B cell (primary cell): ENCODE data around the gene PATE4. TPM values are rescaled to one million over a fixed set of nuclear protein-coding genes. Genes with fewer than 3 reads are reported as not detected.

Source experiments
- ATAC-seq: fragments of 200-7000 bp; cut with Tn5 transposase; one replicate; pipeline ENCODE4 v1.10.0; 2021; ENCODE audit warnings: low read depth, mild to moderate bottlenecking, moderate number of reproducible peaks, moderate library complexity
- CTCF ChIA-PET: fragments of 350-600 bp; sonication (Branson Sonifier 250); formaldehyde crosslinking; loops from one replicate; lab custom pipeline; 2021; ENCODE audit warnings: antibody characterized with exemption, inconsistent platforms; lab: Charles Lee
- POLR2A ChIA-PET: fragments of 350-600 bp; sonication (Branson Sonifier 250); formaldehyde crosslinking; loops from one replicate; lab custom pipeline; 2021; ENCODE audit warnings: antibody characterized with exemption; lab: Charles Lee
- DNase-seq: peaks from one replicate; pipeline ENCODE4 v3.0.0; 2013
- H2AFZ ChIP-seq: 2 replicates; pipeline ENCODE4 v1.6.1; 2012; ENCODE audit warnings: mild to moderate bottlenecking, low read depth, low read length; ENCODE audit not compliant: insufficient read depth, poor library complexity, severe bottlenecking
- H3K27ac ChIP-seq, 2 donors: 1 replicate in 1 of 2; 2 replicates in 1 of 2; pipeline ENCODE4 v1.5.1; 2012 to 2013; ENCODE audit warnings: low read length in 2 of 2, mild to moderate bottlenecking in 2 of 2, moderate library complexity in 1 of 2
- H3K27me3 ChIP-seq, 4 experiments: fragments of 200-600 bp in 1 of 4; sonication (generic) in 1 of 4; replicated peaks in 1 of 4; 1 replicate in 2 of 4; 2 replicates in 2 of 4; pipeline versions ENCODE4 v1.6.1 to v1.7.0; 2013 to 2016; ENCODE audit warnings: low read length in 3 of 4, mild to moderate bottlenecking in 2 of 4, mixed read lengths in 1 of 4, moderate library complexity in 1 of 4; ENCODE audit not compliant: insufficient read depth in 4 of 4, control insufficient read depth in 3 of 4; ENCODE audit errors: control extremely low read depth in 1 of 4
- H3K36me3 ChIP-seq, 2 experiments: replicated peaks in 1 of 2; 1 replicate in 1 of 2; 2 replicates in 1 of 2; pipeline versions ENCODE4 v1.6.1 to v1.7.1; 2013; ENCODE audit warnings: low read length in 1 of 2; ENCODE audit not compliant: insufficient read depth in 2 of 2, control insufficient read depth in 1 of 2; ENCODE audit errors: control extremely low read depth in 1 of 2, extremely low read depth in 1 of 2
- H3K4me1 ChIP-seq, 2 donors: fragments of 200-600 bp in 1 of 2; sonication (generic) in 1 of 2; 1 replicate in 1 of 2; 2 replicates in 1 of 2; pipeline versions ENCODE4 v1.5.1 to v1.6.1; 2013 to 2017; ENCODE audit warnings: low read length in 2 of 2; ENCODE audit not compliant: control insufficient read depth in 2 of 2, insufficient read depth in 2 of 2
- H3K4me2 ChIP-seq: replicated peaks from 2 replicates; pipeline ENCODE3; 2012; ENCODE audit warnings: mild to moderate bottlenecking, low read depth, low read length; ENCODE audit not compliant: poor library complexity, severe bottlenecking
- H3K4me3 ChIP-seq, 5 experiments: fragments of 200-600 bp in 1 of 5; sonication (generic) in 1 of 5; 1 replicate in 3 of 5; 2 replicates in 2 of 5; pipeline versions ENCODE4 v1.5.1 to v1.7.0; 2011 to 2016; ENCODE audit warnings: low read length in 4 of 5, mild to moderate bottlenecking in 4 of 5, low read depth in 2 of 5, control low read depth in 1 of 5, moderate library complexity in 1 of 5; ENCODE audit not compliant: insufficient read depth in 1 of 5; ENCODE audit errors: control extremely low read depth in 1 of 5, extremely low read depth in 1 of 5
- H3K79me2 ChIP-seq: fragments of 200-600 bp; sonication (generic); one replicate; pipeline ENCODE4 v1.6.0; 2016; ENCODE audit warnings: low read length; ENCODE audit not compliant: control insufficient read depth, insufficient read depth
- H3K9ac ChIP-seq: fragments of 200-600 bp; sonication (generic); 2 replicates; pipeline ENCODE4 v1.6.1; 2017; ENCODE audit warnings: mild to moderate bottlenecking, low read length, moderate library complexity
- H3K9me3 ChIP-seq, 3 donors: one replicate each; pipeline versions ENCODE4 v1.6.1 to v1.7.1; 2013; ENCODE audit warnings: low read length in 2 of 3; ENCODE audit not compliant: control insufficient read depth in 2 of 3, insufficient read depth in 1 of 3; ENCODE audit errors: control extremely low read depth in 1 of 3
- H4K20me1 ChIP-seq: 2 replicates; pipeline ENCODE4 v1.6.0; 2012; ENCODE audit warnings: mild to moderate bottlenecking, low read length; ENCODE audit not compliant: insufficient read depth, control insufficient read depth, poor library complexity, severe bottlenecking
- H3K27ac Mint-ChIP-seq: one replicate; pipeline ENCODE4 v1.8.0; 2021; ENCODE audit warnings: mixed read lengths
- H3K27me3 Mint-ChIP-seq: one replicate; pipeline ENCODE4 v1.8.0; 2021; ENCODE audit warnings: mixed read lengths
- H3K4me1 Mint-ChIP-seq: one replicate; pipeline ENCODE4 v1.8.0; 2021; ENCODE audit warnings: mixed read lengths
- H3K4me3 Mint-ChIP-seq: one replicate; pipeline ENCODE4 v1.8.0; 2021; ENCODE audit warnings: mixed read lengths
- H3K9me3 Mint-ChIP-seq: one replicate; pipeline ENCODE4 v1.8.0; 2022; ENCODE audit warnings: mixed read lengths; ENCODE audit not compliant: insufficient read depth
- CTCF ChIP-seq: fragments of 200-600 bp; IDR thresholded peaks from one replicate; pipeline ENCODE4 v1.8.0; 2022; ENCODE audit warnings: antibody characterized with exemption, mild to moderate bottlenecking
- EZH2 ChIP-seq: IDR thresholded peaks from 2 replicates; pipeline ENCODE4 v1.6.1; 2012; ENCODE audit warnings: borderline replicate concordance, low read depth, mild to moderate bottlenecking, moderate library complexity, low read length; ENCODE audit not compliant: insufficient read depth, poor library complexity, severe bottlenecking
- WGBS: methylation state at CpG from one replicate; pipeline ENCODE4 v1.1.5; 2013; ENCODE audit warnings: missing lambda C conversion rate; ENCODE audit not compliant: insufficient coverage; 5-methylcytosine and 5-hydroxymethylcytosine counted together
- intact Hi-C: fragments of 100-400 bp; cut with micrococcal nuclease; formaldehyde crosslinking; loops from one replicate; pipeline ENCODE4 v1.10.0; 2022
- polyA plus RNA-seq: library from polyadenylated mRNA; depleted of rRNA; stranded (reverse); fragments of >200 nt; gene quantifications from 2 replicates; pipeline ENCODE4 v1.2.3, GENCODE V29; 2012
- total RNA-seq, 2 donors: library from RNA; stranded (reverse); fragments of 120-200 nt in 1 of 2; gene quantifications; 1 replicate in 1 of 2; 2 replicates in 1 of 2; pipeline versions ENCODE4 v1.2.3 to v1.2.4, GENCODE V29; 2013 to 2022

PATE4 gene
- total and polyA plus RNA-seq, 2 donors (not counting 1 experiment from before 2014, with no cell fraction given), result not detected

- TF ChIP-seq CTCF (no peak), EZH2 (no peak)
Measured at GRCh38 chr11:125787827-125788226, 45.3 kb upstream of the PATE4 start, which contains the start of gene PATE3. Gene PATE3, plus strand, starts transcription at chr11:125788127. Its CDS starts 25 bp downstream, at chr11:125788152.

GRCh38 chr11:125790825-125791224 lies 42.3 kb upstream of the PATE4 start:
- Histone ChIP-seq H3K4me3 (no peak overlapping the region), H3K79me2 (no peaks in the 10 kb centered on the region), H3K4me1 (no peaks in the 10 kb centered on the region), H3K27me3 (no peaks in the 10 kb centered on the region), H3K9ac (no peak overlapping the region), H3K4me2 (no peak overlapping the region), H3K27ac (no peak overlapping the region), H4K20me1 (no peaks in the 10 kb centered on the region), H3K36me3 (no peaks in the 10 kb centered on the region), H3K9me3 (peaks cover 0 to 4% (median 2%) of the 10 kb centered on the region in 3 donors), H2AFZ (no peak overlapping the region)
- Mint-ChIP-seq H3K9me3 (peaks cover 14% of the 10 kb centered on the region), H3K27me3 (peaks cover 4% of the 10 kb centered on the region), H3K4me1 (no peaks in the 10 kb centered on the region), H3K4me3 (no peak overlapping the region), H3K27ac (no peak overlapping the region)
- ChIA-PET CTCF (no interaction called here), POLR2A (no interaction called here)
- DNase-seq, result no peak
- no peak for TF ChIP-seq CTCF
- no peak for TF ChIP-seq EZH2
- intact Hi-C loops, result no loop called here
- no peak for ATAC-seq
- 91% methylated on average over 2 of the region's 4 CpGs for WGBS

More at GRCh38 chr11:125787827-125788226, 45.3 kb upstream of the PATE4 start, which contains the start of gene PATE3:
- H3K9me3 Mint-ChIP-seq, result no peaks in the 10 kb centered on the region
- Histone ChIP-seq H2AFZ (no peak within 1 kb of the TSS), H3K4me1 (no peaks in the 10 kb centered on the region), H3K9ac (no peak within 1 kb of the TSS), H3K36me3 (no peaks in the 10 kb centered on the region), H3K27me3 (no peaks in the 10 kb centered on the region), H3K79me2 (no peaks in the 10 kb centered on the region), H3K27ac (no peak within 1 kb of the TSS), H4K20me1 (no peaks in the 10 kb centered on the region), H3K4me3 (no peak within 1 kb of the TSS), H3K9me3 (peaks cover 0 to 4% (median 2%) of the 10 kb centered on the region in 3 donors), H3K4me2 (no peak within 1 kb of the TSS)
- no peaks in the 10 kb centered on the region for H3K4me1 Mint-ChIP-seq
- intact Hi-C loops, result no loop called here
- H3K27me3 Mint-ChIP-seq, result peaks cover 4% of the 10 kb centered on the region
- H3K27ac Mint-ChIP-seq, result no peak within 1 kb of the TSS
- DNase-seq (no peak), ATAC-seq (no peak)
- ChIA-PET POLR2A (no interaction called here), CTCF (interaction anchor here (1.0 kb wide), 1 partner anchor 88 kb away, joined by 3 read pairs; no protein-coding TSS in a partner anchor)
- H3K4me3 Mint-ChIP-seq, result no peak within 1 kb of the TSS
- WGBS, result 0% methylated on average over 1 of the region's 2 CpGs
